ENCODE results near the gene PTK7. TPM values are rescaled to one million over a fixed set of nuclear protein-coding genes. Genes with fewer than 3 reads are reported as not detected.

The PTK7 gene
- total RNA-seq, 1 experiment from 2014 or later: 165 TPM

- TF ChIP-seq SMAD3 (CRISPR knock-in tag; IDR thresholded peaks at IDR 0.05; ENCODE audit: borderline replicate concordance): no peak
- no peak for TF ChIP-seq FOXP1 (CRISPR knock-in tag; IDR thresholded peaks at IDR 0.05; ENCODE audit: borderline replicate concordance)
- no peak for TF ChIP-seq AFF4 (CRISPR knock-in tag; IDR thresholded peaks at IDR 0.05; ENCODE audit: borderline replicate concordance)
- TF ChIP-seq TCF7 (CRISPR knock-in tag; IDR thresholded peaks at IDR 0.05; ENCODE audit: low read depth): no peak
- TF ChIP-seq GABPB1 (CRISPR knock-in tag; IDR thresholded peaks at IDR 0.05): no peak
- no peak for TF ChIP-seq CREM (CRISPR knock-in tag; IDR thresholded peaks at IDR 0.05)
- no peak for TF ChIP-seq CBFB (CRISPR knock-in tag; IDR thresholded peaks at IDR 0.05; ENCODE audit: low read depth)
Observed at GRCh38 chr6:43176423-43176786, 100.3 kb downstream of the PTK7 start (continued).

DNA sequence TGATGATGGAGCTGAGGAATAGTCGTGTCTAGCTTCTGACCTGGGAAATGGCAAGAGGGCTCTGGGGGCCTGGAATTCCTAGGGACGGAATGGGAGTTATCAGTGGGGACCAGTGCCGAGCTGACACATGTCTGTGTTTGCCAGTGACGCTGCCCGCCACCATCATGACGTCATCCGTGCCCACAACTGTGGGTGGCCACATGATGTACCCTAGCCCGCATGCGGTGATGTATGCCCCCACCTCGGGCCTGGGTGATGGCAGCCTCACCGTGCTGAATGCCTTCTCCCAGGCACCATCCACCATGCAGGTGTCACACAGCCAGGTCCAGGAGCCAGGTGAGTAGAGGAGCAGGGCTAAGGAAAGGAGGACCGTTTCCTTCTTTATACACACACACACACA, 102.0 kb downstream of the PTK7 start:
- DNase-seq (ENCODE audit: low spot score) (no peak), ATAC-seq (no peak)
- Mint-ChIP-seq H3K27ac (no peak overlapping the region), H3K9me3 (no peaks in the 10 kb centered on the region), H3K36me3 (peaks cover 36% of the 10 kb centered on the region), H3K27me3 (ENCODE audit: low read depth) (no peaks in the 10 kb centered on the region), H3K4me1 (peaks cover 32% of the 10 kb centered on the region), H3K4me3 (no peak overlapping the region)
- TF ChIP-seq CBFB (CRISPR knock-in tag; IDR thresholded peaks at IDR 0.05; ENCODE audit: low read depth) (no peak), ZNF263 (CRISPR knock-in tag; IDR thresholded peaks at IDR 0.05; ENCODE audit: low read depth) (no peak)
- ChIA-PET POLR2A (no interaction called here), CTCF (no interaction called here)

DNA sequence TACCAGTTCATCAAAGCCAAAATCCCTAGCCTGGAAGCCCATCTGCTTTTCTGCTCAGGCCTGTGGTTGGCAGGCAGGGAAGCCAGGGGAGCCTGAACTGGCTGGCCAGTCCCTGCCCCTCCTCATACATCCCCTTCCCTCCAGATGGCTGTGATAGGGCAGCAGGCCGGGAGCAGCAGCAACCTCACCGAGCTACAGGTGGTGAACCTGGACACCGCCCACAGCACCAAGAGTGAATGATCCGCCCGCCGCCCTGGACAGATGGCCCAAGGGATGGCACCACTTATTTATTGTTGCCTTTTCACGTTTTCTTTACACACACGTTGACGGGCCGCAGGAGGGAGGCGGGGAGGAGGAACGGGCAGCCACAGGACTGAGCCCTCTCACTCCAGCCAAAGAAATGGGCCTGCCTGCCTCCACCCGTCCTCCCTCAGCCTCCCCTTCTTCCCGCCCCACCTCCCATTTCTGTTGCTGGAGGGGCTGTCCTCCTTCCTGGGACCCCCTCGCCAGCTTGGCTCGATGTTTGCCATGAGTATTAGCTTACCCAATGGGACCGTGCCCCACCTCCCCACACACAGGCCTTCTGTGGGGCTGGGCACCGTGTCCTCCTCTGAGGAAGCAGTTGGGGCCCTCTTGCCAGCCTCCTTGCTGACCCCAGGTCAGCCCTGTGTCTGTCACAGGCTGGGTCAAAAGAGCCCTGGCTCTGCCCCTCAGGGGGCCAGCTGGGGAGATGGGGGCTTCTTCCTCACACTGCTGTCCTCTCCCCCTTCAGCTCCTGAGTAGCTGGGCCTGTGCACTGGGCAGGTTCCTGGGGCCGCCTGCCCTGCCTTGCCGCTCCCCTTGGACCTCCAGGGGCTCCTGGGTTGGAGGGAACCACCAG, 103.1 kb downstream of the PTK7 start:
- ChIA-PET POLR2A (interaction anchor here (1.3 to 4.0 kb wide), 3 partner anchors 8 to 249 kb away, joined by 3 to 29 read pairs (median 4); partner anchors contain the start of gene SRF), CTCF (no interaction called here)
- H3K27ac Mint-ChIP-seq: no peak overlapping the region
- no peak overlapping the region for H3K4me3 Mint-ChIP-seq
- peaks cover 36% of the 10 kb centered on the region for H3K36me3 Mint-ChIP-seq
- peaks cover 25% of the 10 kb centered on the region for H3K4me1 Mint-ChIP-seq
- DNase-seq (ENCODE audit: low spot score) (no peak), ATAC-seq (no peak)
- H3K27me3 Mint-ChIP-seq (ENCODE audit: low read depth): no peaks in the 10 kb centered on the region; the same call in 1 of the 2 replicates
- no peaks in the 10 kb centered on the region for H3K9me3 Mint-ChIP-seq
- no peak for TF ChIP-seq NR1H2 (CRISPR knock-in tag; IDR thresholded peaks at IDR 0.05)
- TF ChIP-seq ZNF416 (CRISPR knock-in tag; IDR thresholded peaks at IDR 0.05): no peak
- TF ChIP-seq NR3C1 (CRISPR knock-in tag; conservative IDR thresholded peaks at IDR 0.05; ENCODE audit: low read depth): no peak
- TF ChIP-seq ZSCAN18 (CRISPR knock-in tag; IDR thresholded peaks at IDR 0.05): no peak
- TF ChIP-seq IRF2 (CRISPR knock-in tag; IDR thresholded peaks at IDR 0.05; ENCODE audit: borderline replicate concordance, low read depth): no peak
- no peak for TF ChIP-seq ZNF671 (CRISPR knock-in tag; IDR thresholded peaks at IDR 0.05)
- TF ChIP-seq, protein P1, sequence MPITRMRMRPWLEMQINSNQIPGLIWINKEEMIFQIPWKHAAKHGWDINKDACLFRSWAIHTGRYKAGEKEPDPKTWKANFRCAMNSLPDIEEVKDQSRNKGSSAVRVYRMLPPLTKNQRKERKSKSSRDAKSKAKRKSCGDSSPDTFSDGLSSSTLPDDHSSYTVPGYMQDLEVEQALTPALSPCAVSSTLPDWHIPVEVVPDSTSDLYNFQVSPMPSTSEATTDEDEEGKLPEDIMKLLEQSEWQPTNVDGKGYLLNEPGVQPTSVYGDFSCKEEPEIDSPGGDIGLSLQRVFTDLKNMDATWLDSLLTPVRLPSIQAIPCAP (CRISPR knock-in tag; IDR thresholded peaks at IDR 0.05): no peak
- no peak for TF ChIP-seq ETV6 (CRISPR knock-in tag; IDR thresholded peaks at IDR 0.05)
- no peak for TF ChIP-seq E2F5 (CRISPR knock-in tag; IDR thresholded peaks at IDR 0.05)
- TF ChIP-seq SOX15 (CRISPR knock-in tag; IDR thresholded peaks at IDR 0.05): no peak
- TF ChIP-seq, protein P2, sequence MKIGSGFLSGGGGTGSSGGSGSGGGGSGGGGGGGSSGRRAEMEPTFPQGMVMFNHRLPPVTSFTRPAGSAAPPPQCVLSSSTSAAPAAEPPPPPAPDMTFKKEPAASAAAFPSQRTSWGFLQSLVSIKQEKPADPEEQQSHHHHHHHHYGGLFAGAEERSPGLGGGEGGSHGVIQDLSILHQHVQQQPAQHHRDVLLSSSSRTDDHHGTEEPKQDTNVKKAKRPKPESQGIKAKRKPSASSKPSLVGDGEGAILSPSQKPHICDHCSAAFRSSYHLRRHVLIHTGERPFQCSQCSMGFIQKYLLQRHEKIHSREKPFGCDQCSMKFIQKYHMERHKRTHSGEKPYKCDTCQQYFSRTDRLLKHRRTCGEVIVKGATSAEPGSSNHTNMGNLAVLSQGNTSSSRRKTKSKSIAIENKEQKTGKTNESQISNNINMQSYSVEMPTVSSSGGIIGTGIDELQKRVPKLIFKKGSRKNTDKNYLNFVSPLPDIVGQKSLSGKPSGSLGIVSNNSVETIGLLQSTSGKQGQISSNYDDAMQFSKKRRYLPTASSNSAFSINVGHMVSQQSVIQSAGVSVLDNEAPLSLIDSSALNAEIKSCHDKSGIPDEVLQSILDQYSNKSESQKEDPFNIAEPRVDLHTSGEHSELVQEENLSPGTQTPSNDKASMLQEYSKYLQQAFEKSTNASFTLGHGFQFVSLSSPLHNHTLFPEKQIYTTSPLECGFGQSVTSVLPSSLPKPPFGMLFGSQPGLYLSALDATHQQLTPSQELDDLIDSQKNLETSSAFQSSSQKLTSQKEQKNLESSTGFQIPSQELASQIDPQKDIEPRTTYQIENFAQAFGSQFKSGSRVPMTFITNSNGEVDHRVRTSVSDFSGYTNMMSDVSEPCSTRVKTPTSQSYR (CRISPR knock-in tag; IDR thresholded peaks at IDR 0.05): no peak

All from WTC11 (cell line).